ENCODE results near the gene SERPINB2. TPM values are rescaled to one million over a fixed set of nuclear protein-coding genes. Genes with fewer than 3 reads are reported as not detected.
"Not testable (repeated sequence)": the region's sequence is repeated elsewhere in the genome, so short reads cannot be mapped to it uniquely, and the experiment has no call there.

Gene SERPINB2
- total RNA-seq, 4 donors from 2014 or later: 24.5 TPM; not detected in 3

DNA sequence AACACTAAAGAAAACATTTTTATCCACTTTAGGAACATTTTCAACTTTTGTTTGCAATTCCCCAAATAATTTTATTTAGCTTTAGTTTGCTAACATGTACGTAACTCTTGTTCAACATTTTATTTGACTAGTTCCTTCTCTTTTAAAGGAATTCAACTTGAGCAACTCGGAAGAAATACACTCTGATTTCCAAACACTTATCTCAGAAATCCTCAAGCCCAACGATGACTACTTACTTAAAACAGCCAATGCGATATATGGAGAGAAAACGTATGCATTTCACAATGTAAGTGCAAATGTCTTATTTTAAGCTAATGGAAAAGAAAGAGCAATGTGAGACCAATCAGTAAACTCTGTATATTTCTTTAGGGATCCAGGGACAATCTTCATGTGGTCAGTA, 30.3 kb downstream of the SERPINB2 start:
- Histone ChIP-seq H3K27me3 (peaks cover 0 to 6% (median 0%) of the 10 kb centered on the region in 4 donors), H3K9me3 (no peaks in the 10 kb centered on the region), H3K36me3 (no peaks in the 10 kb centered on the region), H3K27ac (replicated peaks in 1 of 4) (no peak overlapping the region), H3K4me3 (no peak overlapping the region), H3K4me1 (no peaks in the 10 kb centered on the region)
- intact Hi-C loops (cut with DNase I): no loop called here
- WGBS: 74% methylated on average over 5 of the region's 5 CpGs
- no peak for TF ChIP-seq POLR2A (IDR thresholded peaks at IDR 0.05; ENCODE audit: low read depth)
- DNase-seq (ENCODE audit: extremely low spot score): no peak

- H3K4me3 ChIP-seq: no peak overlapping the region
- no peak for DNase-seq (ENCODE audit: extremely low spot score)
- WGBS: 88% methylated on average over 2 of the region's 2 CpGs
- no peaks in the 10 kb centered on the region for H3K36me3 ChIP-seq
- no peaks in the 10 kb centered on the region for H3K9me3 ChIP-seq
- H3K27me3 ChIP-seq: no peaks in the 10 kb centered on the region
- intact Hi-C loops (cut with DNase I): no loop called here
- H3K4me1 ChIP-seq: no peaks in the 10 kb centered on the region
- no peak overlapping the region for H3K27ac ChIP-seq (replicated peaks in 1 of 4)
- TF ChIP-seq POLR2A (IDR thresholded peaks at IDR 0.05; ENCODE audit: low read depth) (no peak), POLR2AphosphoS5 (IDR thresholded peaks at IDR 0.05) (no peak), EP300 (IDR thresholded peaks at IDR 0.05) (no peak)
Observed at GRCh38 chr18:63922049-63922448, 34.5 kb downstream of the SERPINB2 start.

DNA sequence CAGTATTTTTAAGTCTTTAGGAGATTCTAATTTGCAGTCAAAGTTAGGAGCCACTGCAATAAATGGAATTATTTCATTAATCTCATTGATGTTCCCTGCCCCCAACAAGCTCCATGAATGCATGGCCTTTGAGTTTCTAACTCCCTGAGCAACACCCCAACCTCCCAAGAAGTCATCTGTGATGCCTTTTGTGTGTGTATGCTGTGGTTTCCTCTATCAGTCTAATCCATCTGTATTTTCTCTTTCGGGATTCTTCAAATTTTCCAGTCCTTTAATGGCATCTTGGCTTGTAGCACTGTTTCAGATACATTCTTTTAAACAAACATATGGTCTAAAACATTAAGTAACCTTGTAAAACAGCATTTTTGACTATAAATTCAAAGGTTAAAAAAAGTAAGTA, 37.0 kb downstream of the SERPINB2 start:
- 65% methylated on average over 1 of the region's 1 CpG for WGBS
- Histone ChIP-seq H3K9me3 (no peaks in the 10 kb centered on the region), H3K27ac (replicated peaks in 1 of 4) (no peak overlapping the region), H3K4me1 (no peaks in the 10 kb centered on the region), H3K36me3 (no peaks in the 10 kb centered on the region), H3K4me3 (no peak overlapping the region), H3K27me3 (no peaks in the 10 kb centered on the region)
- no peak for DNase-seq (ENCODE audit: extremely low spot score)
- intact Hi-C loops (cut with DNase I): no loop called here
- TF ChIP-seq POLR2AphosphoS5 (IDR thresholded peaks at IDR 0.05): no peak
- TF ChIP-seq CTCF (IDR thresholded peaks at IDR 0.05): no peak
- no peak for TF ChIP-seq POLR2A (IDR thresholded peaks at IDR 0.05; ENCODE audit: low read depth)
- TF ChIP-seq EP300 (IDR thresholded peaks at IDR 0.05): no peak

DNA sequence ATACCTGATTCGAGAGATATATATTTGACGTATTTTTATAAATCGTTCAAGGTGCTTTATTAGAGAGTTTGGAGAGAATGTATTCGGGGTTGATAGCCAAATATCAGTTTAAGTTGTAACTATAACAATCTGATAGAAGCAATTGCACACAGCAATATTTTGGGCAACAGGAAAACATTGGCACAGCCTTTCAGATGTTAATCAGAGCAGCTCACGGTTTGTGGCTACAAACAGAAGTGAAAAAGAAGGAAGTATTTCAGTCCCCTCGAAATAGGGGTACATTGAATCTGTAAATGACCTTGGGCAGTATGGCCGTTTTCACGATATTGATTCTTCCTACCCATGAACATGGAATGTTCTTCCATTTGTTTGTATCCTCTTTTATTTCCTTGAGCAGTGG, 40.8 kb downstream of the SERPINB2 start:
- WGBS: 60% methylated on average over 8 of the region's 8 CpGs

GRCh38 chr18:63929369-63929768, 41.9 kb downstream of the SERPINB2 start:
- H3K9me3 ChIP-seq; H3K4me1 ChIP-seq; H3K27ac ChIP-seq (replicated peaks in 1 of 4); DNase-seq (ENCODE audit: extremely low spot score); H3K36me3 ChIP-seq; intact Hi-C loops (cut with DNase I); H3K4me3 ChIP-seq; H3K27me3 ChIP-seq: not testable (repeated sequence)

More for the DNA sequence above, 40.8 kb downstream of the SERPINB2 start:
- intact Hi-C loops (cut with DNase I): no loop called here
- Histone ChIP-seq H3K4me1 (no peaks in the 10 kb centered on the region), H3K27me3 (no peaks in the 10 kb centered on the region), H3K4me3 (no peak overlapping the region), H3K9me3 (no peaks in the 10 kb centered on the region), H3K36me3 (no peaks in the 10 kb centered on the region), H3K27ac (replicated peaks in 1 of 4) (no peak overlapping the region)
- DNase-seq (ENCODE audit: extremely low spot score): no peak
- no peak for TF ChIP-seq EP300 (IDR thresholded peaks at IDR 0.05)
- TF ChIP-seq POLR2A (IDR thresholded peaks at IDR 0.05; ENCODE audit: low read depth): no peak
- no peak for TF ChIP-seq POLR2AphosphoS5 (IDR thresholded peaks at IDR 0.05)
- no peak for TF ChIP-seq CTCF (IDR thresholded peaks at IDR 0.05)

- 79% methylated on average over 3 of the region's 3 CpGs for WGBS
- intact Hi-C loops (cut with DNase I): no loop called here
Observed at GRCh38 chr18:63930773-63931354, 43.4 kb downstream of the SERPINB2 start.

More at GRCh38 chr18:63930773-63931354, 43.4 kb downstream of the SERPINB2 start:
- Histone ChIP-seq H3K36me3 (no peaks in the 10 kb centered on the region), H3K9me3 (no peaks in the 10 kb centered on the region), H3K27me3 (peaks cover 0 to under 1% (median 0%) of the 10 kb centered on the region in 4 donors), H3K4me3 (no peak overlapping the region), H3K27ac (replicated peaks in 1 of 4) (no peak overlapping the region), H3K4me1 (peaks cover 0 to under 1% (median under 1%) of the 10 kb centered on the region in 4 donors)
- no peak for TF ChIP-seq POLR2AphosphoS5 (IDR thresholded peaks at IDR 0.05)
- no peak for TF ChIP-seq CTCF (IDR thresholded peaks at IDR 0.05)
- no peak for TF ChIP-seq EP300 (IDR thresholded peaks at IDR 0.05)
- no peak for TF ChIP-seq POLR2A (IDR thresholded peaks at IDR 0.05; ENCODE audit: low read depth)
- no peak for DNase-seq (ENCODE audit: extremely low spot score)
